Trophoblast cell (in vitro differentiated cells and primary cell): Measurements from ENCODE around the gene ZNF488.
A peak's percentile ranks its signal among the peaks of the same experiment; 100 is the strongest.

Experiments used
- DNase-seq, 2 donors: peaks; one replicate each; pipeline ENCODE4 v3.0.0-alpha.2; 2016
- H2AFZ ChIP-seq: 2 replicates; pipeline ENCODE4 v1.6.1; 2013; ENCODE audit warnings: low read length, moderate library complexity, mild to moderate bottlenecking; ENCODE audit not compliant: insufficient read depth, poor library complexity
- H2AK5ac ChIP-seq: 2 replicates; pipeline ENCODE4 v1.6.1; 2013; ENCODE audit warnings: mild to moderate bottlenecking, low read length
- H2BK120ac ChIP-seq: 2 replicates; pipeline ENCODE4 v1.6.1; 2013; ENCODE audit warnings: low read length, mild to moderate bottlenecking, moderate library complexity; ENCODE audit not compliant: insufficient read depth, poor library complexity
- H2BK12ac ChIP-seq: 2 replicates; pipeline ENCODE4 v1.6.1; 2013; ENCODE audit warnings: mild to moderate bottlenecking, low read length, moderate library complexity
- H2BK5ac ChIP-seq: 2 replicates; pipeline ENCODE4 v1.6.1; 2013; ENCODE audit warnings: low read length, low read depth, moderate library complexity, mild to moderate bottlenecking; ENCODE audit not compliant: poor library complexity
- H3K14ac ChIP-seq: 2 replicates; pipeline ENCODE4 v1.6.1; 2013; ENCODE audit warnings: mild to moderate bottlenecking, low read length
- H3K18ac ChIP-seq: 2 replicates; pipeline ENCODE4 v1.6.1; 2013; ENCODE audit warnings: mild to moderate bottlenecking, low read length
- H3K23ac ChIP-seq: 2 replicates; pipeline ENCODE4 v1.6.1; 2013; ENCODE audit warnings: low read length
- H3K27ac ChIP-seq: 2 replicates; pipeline ENCODE4 v1.5.1; 2013; ENCODE audit warnings: low read depth, mild to moderate bottlenecking, inconsistent platforms, low read length, moderate library complexity
- H3K27me3 ChIP-seq: 2 replicates; pipeline ENCODE4 v1.6.1; 2013; ENCODE audit warnings: inconsistent platforms, mild to moderate bottlenecking, low read length, moderate library complexity; ENCODE audit not compliant: insufficient read depth
- H3K36me3 ChIP-seq, 2 experiments: 1 replicate in 1 of 2; 2 replicates in 1 of 2; pipeline ENCODE4 v1.6.1; 2013; ENCODE audit warnings: low read length in 2 of 2, mild to moderate bottlenecking in 2 of 2, moderate library complexity in 1 of 2; ENCODE audit not compliant: insufficient read depth in 2 of 2, control insufficient read depth in 1 of 2
- H3K4ac ChIP-seq: 2 replicates; pipeline ENCODE4 v1.6.1; 2013; ENCODE audit warnings: low read depth, mild to moderate bottlenecking, low read length, moderate library complexity
- H3K4me1 ChIP-seq, 2 experiments: 1 replicate in 1 of 2; 2 replicates in 1 of 2; pipeline ENCODE4 v1.6.1; 2013; ENCODE audit warnings: low read length in 2 of 2, mild to moderate bottlenecking in 2 of 2, moderate library complexity in 1 of 2; ENCODE audit not compliant: insufficient read depth in 2 of 2, control insufficient read depth in 1 of 2
- H3K4me2 ChIP-seq: 2 replicates; pipeline ENCODE4 v1.6.1; 2013; ENCODE audit warnings: inconsistent platforms, mild to moderate bottlenecking, low read length, moderate library complexity
- H3K4me3 ChIP-seq: 2 replicates; pipeline ENCODE4 v1.5.1; 2013; ENCODE audit warnings: mild to moderate bottlenecking, low read depth, low read length, inconsistent platforms
- H3K79me1 ChIP-seq: one replicate; pipeline ENCODE4 v1.6.1; 2013; ENCODE audit warnings: low read length
- H3K79me2 ChIP-seq: 2 replicates; pipeline ENCODE4 v1.6.1; 2013; ENCODE audit warnings: low read length, mild to moderate bottlenecking; ENCODE audit not compliant: control insufficient read depth, insufficient read depth, poor library complexity
- H3K9ac ChIP-seq: 2 replicates; pipeline ENCODE4 v1.6.1; 2013; ENCODE audit warnings: mild to moderate bottlenecking, low read length
- H3K9me3 ChIP-seq: 2 replicates; pipeline ENCODE4 v1.6.1; 2013; ENCODE audit warnings: low read depth, mild to moderate bottlenecking, control low read depth, inconsistent platforms, low read length; ENCODE audit not compliant: insufficient read depth
- H4K12ac ChIP-seq: 2 replicates; pipeline ENCODE4 v1.6.1; 2013; ENCODE audit warnings: low read depth, mild to moderate bottlenecking, low read length, moderate library complexity
- H4K8ac ChIP-seq: 2 replicates; pipeline ENCODE4 v1.6.1; 2013; ENCODE audit warnings: low read depth, mild to moderate bottlenecking, low read length, moderate library complexity
- H4K91ac ChIP-seq: one replicate; pipeline ENCODE4 v1.6.1; 2013; ENCODE audit warnings: low read depth, mild to moderate bottlenecking, low read length, moderate library complexity
- WGBS: extraction: QIAGEN DNeasy Blood & Tissue Kit; methylation state at CpG from one replicate; pipeline ENCODE4 v1.1.7; 2013; ENCODE audit warnings: missing lambda C conversion rate; ENCODE audit not compliant: insufficient read length, insufficient coverage; ENCODE audit errors: extremely low coverage; 5-methylcytosine and 5-hydroxymethylcytosine counted together

ZNF488 gene

GRCh38 chr10:47351899-47352815 is 31.9 kb downstream of the ZNF488 start:
- Histone ChIP-seq H4K91ac (no peak overlapping the region), H3K27me3 (no peaks in the 10 kb centered on the region), H3K4ac (no peak overlapping the region), H3K79me1 (no peaks in the 10 kb centered on the region), H2BK12ac (no peak overlapping the region), H3K14ac (no peak overlapping the region), H2BK5ac (no peak overlapping the region), H2AFZ (no peak overlapping the region), H3K27ac (no peak overlapping the region), H2AK5ac (no peak overlapping the region), H2BK120ac (no peak overlapping the region), H4K12ac (no peak overlapping the region), H3K36me3 (no peaks in the 10 kb centered on the region), H3K4me2 (no peak overlapping the region), H3K23ac (no peak overlapping the region), H3K9me3 (no peaks in the 10 kb centered on the region), H3K79me2 (no peaks in the 10 kb centered on the region), H3K4me1 (no peaks in the 10 kb centered on the region), H3K4me3 (no peak overlapping the region), H4K8ac (no peak overlapping the region), H3K18ac (no peak overlapping the region), H3K9ac (no peak overlapping the region)
- no CpG with 5 or more reads among the region's 14 CpGs for WGBS
- DNase-seq, result peak in 1 of 2 donors; percentile 27

GRCh38 chr10:47350671-47351640 is 33.1 kb downstream of the ZNF488 start:
- Histone ChIP-seq H3K4ac (no peak overlapping the region), H2AFZ (no peak overlapping the region), H3K79me1 (no peaks in the 10 kb centered on the region), H3K4me1 (no peaks in the 10 kb centered on the region), H2AK5ac (no peak overlapping the region), H3K79me2 (no peaks in the 10 kb centered on the region), H3K9me3 (no peaks in the 10 kb centered on the region), H3K18ac (no peak overlapping the region), H3K36me3 (no peaks in the 10 kb centered on the region), H3K14ac (no peak overlapping the region), H2BK12ac (no peak overlapping the region), H3K27ac (no peak overlapping the region), H3K23ac (no peak overlapping the region), H4K91ac (no peak overlapping the region), H4K8ac (no peak overlapping the region), H3K4me2 (no peak overlapping the region), H3K9ac (no peak overlapping the region), H2BK120ac (no peak overlapping the region), H3K27me3 (no peaks in the 10 kb centered on the region), H3K4me3 (no peak overlapping the region), H2BK5ac (no peak overlapping the region), H4K12ac (no peak overlapping the region)
- DNase-seq, result no peak
- no CpG with 5 or more reads among the region's 39 CpGs for WGBS

GRCh38 chr10:47349941-47350371 is 34.1 kb downstream of the ZNF488 start:
- Histone ChIP-seq H3K4me1 (no peaks in the 10 kb centered on the region), H2AK5ac (no peak overlapping the region), H3K4me3 (no peak overlapping the region), H2BK12ac (no peak overlapping the region), H2BK5ac (no peak overlapping the region), H4K8ac (no peak overlapping the region), H2BK120ac (no peak overlapping the region), H2AFZ (no peak overlapping the region), H3K18ac (no peak overlapping the region), H3K9ac (no peak overlapping the region), H3K79me1 (no peaks in the 10 kb centered on the region), H3K14ac (no peak overlapping the region), H3K4ac (no peak overlapping the region), H3K79me2 (no peaks in the 10 kb centered on the region), H4K12ac (no peak overlapping the region), H4K91ac (no peak overlapping the region), H3K27ac (no peak overlapping the region), H3K4me2 (no peak overlapping the region), H3K9me3 (no peaks in the 10 kb centered on the region), H3K36me3 (no peaks in the 10 kb centered on the region), H3K27me3 (no peaks in the 10 kb centered on the region), H3K23ac (no peak overlapping the region)
- WGBS, result no CpG with 5 or more reads among the region's 31 CpGs
- DNase-seq, result no peak

- Histone ChIP-seq H3K27ac (no peak overlapping the region), H3K9ac (no peak overlapping the region), H3K18ac (no peak overlapping the region), H4K12ac (no peak overlapping the region), H3K36me3 (no peaks in the 10 kb centered on the region), H3K9me3 (no peaks in the 10 kb centered on the region), H3K4me3 (no peak overlapping the region), H3K4ac (no peak overlapping the region), H3K79me1 (no peaks in the 10 kb centered on the region), H3K79me2 (no peaks in the 10 kb centered on the region), H3K14ac (no peak overlapping the region), H4K8ac (no peak overlapping the region), H3K4me1 (no peaks in the 10 kb centered on the region), H4K91ac (no peak overlapping the region), H3K23ac (no peak overlapping the region), H2BK120ac (no peak overlapping the region), H3K4me2 (no peak overlapping the region), H2AFZ (no peak overlapping the region), H2BK12ac (no peak overlapping the region), H2BK5ac (no peak overlapping the region), H2AK5ac (no peak overlapping the region), H3K27me3 (no peaks in the 10 kb centered on the region)
- no peak for DNase-seq
- WGBS, result no CpG with 5 or more reads among the region's 22 CpGs
Measured at GRCh38 chr10:47349516-47349915, 34.6 kb downstream of the ZNF488 start.
